HEK293 (cell line): Measurements from ENCODE around the gene SMIM27.

Source experiments
- ATF2 ChIP-seq: fragments of 450-650 bp; formaldehyde crosslinking; IDR thresholded peaks from 2 replicates; pipeline ENCODE4 v1.5.1; 2016; ENCODE audit warnings: missing biosample characterization, missing genetic modification characterization, low read depth
- CTCF ChIP-seq: fragments of 450-650 bp; formaldehyde crosslinking; IDR thresholded peaks from 2 replicates; pipeline ENCODE4 v1.5.1; 2016; ENCODE audit warnings: missing biosample characterization, missing genetic modification characterization
- EGR2 ChIP-seq: fragments of 450-650 bp; formaldehyde crosslinking; IDR thresholded peaks from 2 replicates; pipeline ENCODE4 v1.5.1; 2016; ENCODE audit warnings: low read depth, missing biosample characterization, missing genetic modification characterization
- HOXC10 ChIP-seq: sonication (generic); formaldehyde crosslinking; IDR thresholded peaks from 2 replicates; pipeline ENCODE4 v1.8.1; 2023; ENCODE audit warnings: mild to moderate bottlenecking, missing genetic modification reagents
- INSM2 ChIP-seq: fragments of 450-650 bp; formaldehyde crosslinking; IDR thresholded peaks from 2 replicates; pipeline ENCODE4 v1.5.1; 2016; ENCODE audit warnings: missing biosample characterization, missing genetic modification characterization
- KLF1 ChIP-seq: fragments of 450-650 bp; formaldehyde crosslinking; IDR thresholded peaks from 2 replicates; pipeline ENCODE4 v1.5.1; 2016; ENCODE audit warnings: missing biosample characterization, missing genetic modification characterization
- KLF16 ChIP-seq: fragments of 450-650 bp; formaldehyde crosslinking; IDR thresholded peaks from 2 replicates; pipeline ENCODE4 v1.5.1; 2017; ENCODE audit warnings: missing biosample characterization, missing genetic modification characterization
- KLF9 ChIP-seq: fragments of 450-650 bp; formaldehyde crosslinking; IDR thresholded peaks from 2 replicates; pipeline ENCODE4 v1.5.1; 2016; ENCODE audit warnings: missing biosample characterization, missing genetic modification characterization, low read depth
- MEIS1 ChIP-seq: sonication (generic); formaldehyde crosslinking; IDR thresholded peaks from 2 replicates; pipeline ENCODE4 v1.8.1; 2022; ENCODE audit warnings: missing genetic modification reagents, mild to moderate bottlenecking, borderline replicate concordance
- PATZ1 ChIP-seq: fragments of 450-650 bp; formaldehyde crosslinking; IDR thresholded peaks from 2 replicates; pipeline ENCODE4 v1.5.1; 2016; ENCODE audit warnings: missing biosample characterization, missing genetic modification characterization
- SP7 ChIP-seq: fragments of 450-650 bp; formaldehyde crosslinking; IDR thresholded peaks from 2 replicates; pipeline ENCODE4 v1.5.1; 2016; ENCODE audit warnings: missing biosample characterization, missing genetic modification characterization
- ZBTB11 ChIP-seq: fragments of 450-650 bp; formaldehyde crosslinking; conservative IDR thresholded peaks from 2 replicates; pipeline ENCODE4 v1.5.1; 2016; ENCODE audit warnings: low read depth, missing biosample characterization, missing genetic modification characterization
- ZBTB21 ChIP-seq: fragments of 450-650 bp; formaldehyde crosslinking; IDR thresholded peaks from 2 replicates; pipeline ENCODE4 v1.5.1; 2017; ENCODE audit warnings: missing biosample characterization, missing genetic modification characterization
- ZFP41 ChIP-seq: fragments of 450-650 bp; formaldehyde crosslinking; IDR thresholded peaks from 2 replicates; pipeline ENCODE4 v1.5.1; 2016; ENCODE audit warnings: missing biosample characterization, missing genetic modification characterization, borderline replicate concordance
- ZNF157 ChIP-seq: fragments of 450-650 bp; formaldehyde crosslinking; IDR thresholded peaks from 2 replicates; pipeline ENCODE4 v1.5.1; 2016; ENCODE audit warnings: missing biosample characterization, missing genetic modification characterization
- ZNF2 ChIP-seq: fragments of 450-650 bp; formaldehyde crosslinking; IDR thresholded peaks from 2 replicates; pipeline ENCODE4 v1.5.1; 2016; ENCODE audit warnings: missing biosample characterization, missing genetic modification characterization
- ZNF24 ChIP-seq: fragments of 450-650 bp; formaldehyde crosslinking; IDR thresholded peaks from 2 replicates; pipeline ENCODE4 v1.5.1; 2016; ENCODE audit warnings: missing biosample characterization, missing genetic modification characterization
- ZNF266 ChIP-seq: fragments of 450-650 bp; formaldehyde crosslinking; IDR thresholded peaks from 2 replicates; pipeline ENCODE4 v1.5.1; 2016; ENCODE audit warnings: missing biosample characterization, missing genetic modification characterization, low read depth
- ZNF335 ChIP-seq: fragments of 450-650 bp; formaldehyde crosslinking; conservative IDR thresholded peaks from 2 replicates; pipeline ENCODE4 v1.5.1; 2016; ENCODE audit warnings: missing biosample characterization, missing genetic modification characterization
- ZNF362 ChIP-seq: fragments of 450-650 bp; formaldehyde crosslinking; IDR thresholded peaks from 2 replicates; pipeline ENCODE4 v1.5.1; 2016; ENCODE audit warnings: missing biosample characterization, missing genetic modification characterization
- ZNF416 ChIP-seq: fragments of 450-650 bp; formaldehyde crosslinking; IDR thresholded peaks from 2 replicates; pipeline ENCODE4 v1.5.1; 2016; ENCODE audit warnings: missing biosample characterization, missing genetic modification characterization
- ZNF423 ChIP-seq: fragments of 450-650 bp; formaldehyde crosslinking; IDR thresholded peaks from 2 replicates; pipeline ENCODE4 v1.5.1; 2016; ENCODE audit warnings: missing biosample characterization, missing genetic modification characterization
- ZNF433 ChIP-seq: fragments of 450-650 bp; formaldehyde crosslinking; IDR thresholded peaks from 2 replicates; pipeline ENCODE4 v1.5.1; 2016; ENCODE audit warnings: missing biosample characterization, missing genetic modification characterization, low read depth
- ZNF514 ChIP-seq: fragments of 450-650 bp; formaldehyde crosslinking; IDR thresholded peaks from 2 replicates; pipeline ENCODE4 v1.5.1; 2016; ENCODE audit warnings: missing biosample characterization, missing genetic modification characterization
- ZNF544 ChIP-seq: fragments of 450-650 bp; formaldehyde crosslinking; IDR thresholded peaks from 2 replicates; pipeline ENCODE4 v1.5.0; 2017; ENCODE audit warnings: missing biosample characterization, missing genetic modification characterization
- ZNF600 ChIP-seq: fragments of 450-650 bp; formaldehyde crosslinking; IDR thresholded peaks from 2 replicates; pipeline ENCODE4 v1.5.1; 2016; ENCODE audit warnings: missing biosample characterization, missing genetic modification characterization
- ZNF610 ChIP-seq: fragments of 450-650 bp; formaldehyde crosslinking; IDR thresholded peaks from 2 replicates; pipeline ENCODE4 v1.5.1; 2016; ENCODE audit warnings: missing biosample characterization, missing genetic modification characterization, borderline replicate concordance
- ZNF777 ChIP-seq: fragments of 450-650 bp; formaldehyde crosslinking; IDR thresholded peaks from 2 replicates; pipeline ENCODE4 v1.5.1; 2017; ENCODE audit warnings: missing biosample characterization, missing genetic modification characterization, borderline replicate concordance
- ZNF785 ChIP-seq: fragments of 450-650 bp; formaldehyde crosslinking; IDR thresholded peaks from 2 replicates; pipeline ENCODE4 v1.5.1; 2016; ENCODE audit warnings: missing biosample characterization, missing genetic modification characterization
- ZXDB ChIP-seq: fragments of 450-650 bp; formaldehyde crosslinking; IDR thresholded peaks from 2 replicates; pipeline ENCODE4 v1.5.1; 2016; ENCODE audit warnings: missing biosample characterization, missing genetic modification characterization

The SMIM27 gene

GRCh38 chr9:32572900-32573523, 20.9 kb downstream of the SMIM27 start, which contains the start of gene NDUFB6 (continued):
- TF ChIP-seq CTCF (no peak), ZBTB21 (tag by site-specific recombination) (peak; percentile 88), ZNF266 (tag by site-specific recombination) (no peak), ATF2 (tag by site-specific recombination) (peak; percentile 81), ZNF600 (tag by site-specific recombination) (0 out of 2 replicates have a peak, but pooled peaks have one; percentile 24), KLF1 (tag by site-specific recombination) (0 out of 2 replicates have a peak, but pooled peaks have one; percentile 14), MEIS1 (CRISPR knock-in tag) (no peak), ZNF514 (tag by site-specific recombination) (no peak), ZBTB11 (tag by site-specific recombination) (peak; percentile 96), HOXC10 (no peak), PATZ1 (tag by site-specific recombination) (no peak), ZNF157 (tag by site-specific recombination) (no peak), ZNF785 (tag by site-specific recombination) (no peak), EGR2 (tag by site-specific recombination) (peak; percentile 90), ZNF777 (tag by site-specific recombination) (no peak), SP7 (tag by site-specific recombination) (peak; percentile 49), ZNF24 (tag by site-specific recombination) (peak; percentile 35; the same call in 1 of the 2 replicates), ZXDB (tag by site-specific recombination) (peak; percentile 78), KLF9 (peak; percentile 42; the same call in 1 of the 2 replicates), ZNF335 (tag by site-specific recombination) (peak; percentile 72), INSM2 (peak; percentile 92), ZNF416 (tag by site-specific recombination) (no peak), ZNF423 (no peak), ZNF544 (no peak), ZNF362 (tag by site-specific recombination) (no peak), ZNF610 (tag by site-specific recombination) (0 out of 2 replicates have a peak, but pooled peaks have one; percentile 31), ZFP41 (no peak), ZNF433 (tag by site-specific recombination) (no peak), ZNF2 (tag by site-specific recombination) (no peak), KLF16 (tag by site-specific recombination) (peak; percentile 68; the same call in 1 of the 2 replicates)
